ENCODE results near the gene RAD9A. TPM values are rescaled to one million over a fixed set of nuclear protein-coding genes. Genes with fewer than 3 reads are reported as not detected.

Gene RAD9A
- total and polyA plus RNA-seq, 9 of the 15 experiments (the other 6 are each of a cell fraction or from before 2014, with no cell fraction given) = 1.4 to 41.2 (median 16.1) TPM

DNA sequence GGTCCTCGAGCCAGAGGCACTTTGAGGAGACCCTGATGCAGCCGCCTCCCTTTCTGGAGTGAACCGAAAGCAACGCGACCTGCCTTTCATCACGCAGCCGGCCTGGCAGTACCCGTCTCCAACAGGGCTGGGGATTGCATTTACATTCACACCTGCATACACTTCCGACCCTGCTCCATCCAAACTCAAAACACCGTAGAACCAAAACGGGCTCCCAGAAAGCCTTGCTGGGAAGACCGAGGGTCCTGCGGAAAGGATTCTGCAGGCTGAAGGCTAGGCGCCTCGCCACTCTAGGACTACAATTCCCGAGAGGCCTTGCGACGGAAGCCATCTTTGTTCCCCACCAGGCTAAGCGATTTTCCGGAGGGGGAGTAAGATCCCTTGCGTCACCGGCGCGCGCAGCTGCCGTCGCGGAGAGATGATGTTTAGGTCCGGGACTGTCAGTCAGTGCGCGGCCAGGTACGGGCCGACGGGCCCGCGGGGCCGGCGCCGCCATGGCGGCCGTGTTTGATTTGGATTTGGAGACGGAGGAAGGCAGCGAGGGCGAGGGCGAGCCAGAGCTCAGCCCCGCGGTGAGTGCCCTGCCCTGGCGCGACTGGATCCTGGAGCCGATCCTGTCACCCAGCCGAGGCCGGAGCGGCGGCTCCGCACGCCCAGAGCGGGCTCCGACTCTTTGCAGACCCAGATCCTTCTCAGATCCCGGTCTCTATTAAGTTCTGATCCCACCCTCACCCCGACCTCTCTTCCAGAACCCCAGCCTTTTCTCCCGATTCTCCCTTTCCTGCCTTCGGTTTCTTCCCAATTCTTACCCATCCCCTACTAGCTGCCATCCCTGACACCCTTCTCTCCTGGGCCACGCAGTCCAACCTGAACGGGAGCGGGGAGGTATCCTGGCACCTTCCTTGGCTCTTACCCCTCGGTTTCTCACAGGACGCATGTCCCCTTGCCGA, 36.5 kb downstream of the RAD9A start, which contains the start of gene RPS6KB2 (continued):
- TF ChIP-seq NFXL1 (CRISPR knock-in tag; IDR thresholded peaks at IDR 0.05) (no peak), GATA2 (CRISPR knock-in tag; IDR thresholded peaks at IDR 0.05) (no peak), RBM15 (IDR thresholded peaks at IDR 0.05; ENCODE audit: insufficient read depth, low read length) (no peak), TBL1XR1 (IDR thresholded peaks at IDR 0.05; ENCODE audit: low read length in 2 of 2) (peak in 1 of 2 experiments; percentile 100; a peak in 2 of 4 replicates), SMARCC2 (IDR thresholded peaks at IDR 0.05; ENCODE audit: low read depth) (no peak), MAFK (IDR thresholded peaks at IDR 0.05; ENCODE audit: low read length) (no peak), PRMT5 (CRISPR knock-in tag; IDR thresholded peaks at IDR 0.05) (no peak), HNRNPUL1 (IDR thresholded peaks at IDR 0.05; ENCODE audit: low read length) (no peak), JUNB (CRISPR knock-in tag; conservative IDR thresholded peaks at IDR 0.05) (no peak), ETS2 (tag; IDR thresholded peaks at IDR 0.05; ENCODE audit: borderline replicate concordance, poor library complexity, severe bottlenecking) (no peak), ZBTB8A (IDR thresholded peaks at IDR 0.05; ENCODE audit: partially characterized antibody) (no peak), SOX6 (IDR thresholded peaks at IDR 0.05) (no peak), ZFP30 (CRISPR knock-in tag; IDR thresholded peaks at IDR 0.05; ENCODE audit: borderline replicate concordance) (no peak), RBBP5 (IDR thresholded peaks at IDR 0.05; ENCODE audit: borderline replicate concordance, insufficient read depth, low read length, poor library complexity, severe bottlenecking) (peak; percentile 94), CHD1 (IDR thresholded peaks at IDR 0.05; ENCODE audit: low read length) (peak; percentile 47), SETDB1 (IDR thresholded peaks at IDR 0.05; ENCODE audit: low read length) (no peak), SIRT6 (IDR thresholded peaks at IDR 0.05; ENCODE audit: low read depth, low read length) (no peak), ZNF695 (CRISPR knock-in tag; IDR thresholded peaks at IDR 0.05) (no peak), NR4A1 (CRISPR knock-in tag; IDR thresholded peaks at IDR 0.05) (no peak), NR4A1 (tag; IDR thresholded peaks at IDR 0.05) (no peak; the same call in 1 of the 2 replicates), HDGF (IDR thresholded peaks at IDR 0.05) (no peak), ZNF253 (CRISPR knock-in tag; conservative IDR thresholded peaks at IDR 0.05) (no peak), CHD4 (IDR thresholded peaks at IDR 0.05; ENCODE audit: insufficient read depth, insufficient replicate concordance, low read depth, low read length, poor library complexity, severe bottlenecking) (no peak), CBFB (CRISPR knock-in tag; IDR thresholded peaks at IDR 0.05) (peak; percentile 15; the same call in 1 of the 2 replicates), USF2 (CRISPR knock-in tag; IDR thresholded peaks at IDR 0.05) (no peak), RHOXF2B (CRISPR knock-in tag; conservative IDR thresholded peaks at IDR 0.05) (no peak), ZNF785 (CRISPR knock-in tag; IDR thresholded peaks at IDR 0.05) (no peak)
- TF ChIP-seq, protein P1, sequence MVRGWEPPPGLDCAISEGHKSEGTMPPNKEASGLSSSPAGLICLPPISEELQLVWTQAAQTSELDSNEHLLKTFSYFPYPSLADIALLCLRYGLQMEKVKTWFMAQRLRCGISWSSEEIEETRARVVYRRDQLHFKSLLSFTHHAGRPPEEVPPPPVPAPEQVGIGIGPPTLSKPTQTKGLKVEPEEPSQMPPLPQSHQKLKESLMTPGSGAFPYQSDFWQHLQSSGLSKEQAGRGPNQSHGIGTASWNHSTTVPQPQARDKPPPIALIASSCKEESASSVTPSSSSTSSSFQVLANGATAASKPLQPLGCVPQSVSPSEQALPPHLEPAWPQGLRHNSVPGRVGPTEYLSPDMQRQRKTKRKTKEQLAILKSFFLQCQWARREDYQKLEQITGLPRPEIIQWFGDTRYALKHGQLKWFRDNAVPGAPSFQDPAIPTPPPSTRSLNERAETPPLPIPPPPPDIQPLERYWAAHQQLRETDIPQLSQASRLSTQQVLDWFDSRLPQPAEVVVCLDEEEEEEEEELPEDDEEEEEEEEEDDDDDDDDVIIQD (CRISPR knock-in tag; IDR thresholded peaks at IDR 0.05) = no peak
